Activated T-cell treated with anti-CD3 and anti-CD28 coated beads for 4 hours (primary cell): ENCODE data around the gene ZNF410.
"Not testable (repeated sequence)": the region's sequence is repeated elsewhere in the genome, so short reads cannot be mapped to it uniquely, and the experiment has no call there.

Experiments
- DNase-seq: peaks from one replicate; pipeline ENCODE4 v3.0.0-alpha.2; 2020

ZNF410 gene, protein sequence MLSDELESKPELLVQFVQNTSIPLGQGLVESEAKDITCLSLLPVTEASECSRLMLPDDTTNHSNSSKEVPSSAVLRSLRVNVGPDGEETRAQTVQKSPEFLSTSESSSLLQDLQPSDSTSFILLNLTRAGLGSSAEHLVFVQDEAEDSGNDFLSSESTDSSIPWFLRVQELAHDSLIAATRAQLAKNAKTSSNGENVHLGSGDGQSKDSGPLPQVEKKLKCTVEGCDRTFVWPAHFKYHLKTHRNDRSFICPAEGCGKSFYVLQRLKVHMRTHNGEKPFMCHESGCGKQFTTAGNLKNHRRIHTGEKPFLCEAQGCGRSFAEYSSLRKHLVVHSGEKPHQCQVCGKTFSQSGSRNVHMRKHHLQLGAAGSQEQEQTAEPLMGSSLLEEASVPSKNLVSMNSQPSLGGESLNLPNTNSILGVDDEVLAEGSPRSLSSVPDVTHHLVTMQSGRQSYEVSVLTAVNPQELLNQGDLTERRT

DNA sequence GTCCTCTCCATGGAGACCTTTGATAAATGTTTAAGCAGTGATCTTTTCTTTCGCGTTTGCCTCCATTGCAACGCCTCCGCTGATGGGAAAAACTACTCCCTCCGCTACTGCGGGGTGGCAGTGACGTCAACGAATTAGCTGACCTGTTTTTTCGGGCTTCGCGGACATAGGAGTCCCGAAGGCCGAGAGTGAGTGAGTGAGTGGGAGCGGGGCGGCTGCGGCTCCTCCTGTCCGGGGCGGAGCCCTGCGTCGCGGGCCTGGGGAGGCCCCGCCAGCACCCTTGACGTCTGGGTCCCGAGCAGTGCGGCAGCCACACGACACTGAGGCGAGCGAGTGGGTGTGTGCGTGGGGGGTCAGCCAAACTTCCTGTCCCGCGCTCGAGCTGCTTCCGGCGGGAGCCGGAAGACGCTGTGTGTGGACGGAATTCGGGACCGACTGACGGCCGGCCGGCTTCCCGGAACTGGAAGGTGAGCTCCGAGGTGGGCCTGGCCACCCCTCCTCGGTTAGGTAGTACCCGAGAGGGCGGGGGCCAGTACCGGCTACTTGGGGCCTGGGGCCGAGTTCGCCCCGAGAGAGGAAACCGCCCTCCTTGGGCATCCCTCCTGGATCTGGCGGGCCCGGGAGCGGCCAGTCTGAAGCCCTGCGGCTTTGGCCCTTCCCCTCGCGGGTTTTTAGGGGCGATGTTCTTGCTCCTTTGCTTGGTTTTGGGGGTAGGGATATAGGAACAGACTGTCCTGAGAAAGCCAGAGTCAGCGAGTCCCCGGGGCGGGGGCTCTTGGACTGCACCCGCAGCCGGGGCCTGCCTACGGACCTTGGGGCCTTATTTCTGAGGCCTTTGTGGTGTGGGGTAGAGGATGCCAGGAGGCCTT, at the start of gene ZNF410:
ZNF410 (plus strand) TSS at position 411 of the 869 bp plus-strand sequence. CDS start 5,317 bp downstream, outside the sequence.
- peak; percentile 87 for DNase-seq

DNA sequence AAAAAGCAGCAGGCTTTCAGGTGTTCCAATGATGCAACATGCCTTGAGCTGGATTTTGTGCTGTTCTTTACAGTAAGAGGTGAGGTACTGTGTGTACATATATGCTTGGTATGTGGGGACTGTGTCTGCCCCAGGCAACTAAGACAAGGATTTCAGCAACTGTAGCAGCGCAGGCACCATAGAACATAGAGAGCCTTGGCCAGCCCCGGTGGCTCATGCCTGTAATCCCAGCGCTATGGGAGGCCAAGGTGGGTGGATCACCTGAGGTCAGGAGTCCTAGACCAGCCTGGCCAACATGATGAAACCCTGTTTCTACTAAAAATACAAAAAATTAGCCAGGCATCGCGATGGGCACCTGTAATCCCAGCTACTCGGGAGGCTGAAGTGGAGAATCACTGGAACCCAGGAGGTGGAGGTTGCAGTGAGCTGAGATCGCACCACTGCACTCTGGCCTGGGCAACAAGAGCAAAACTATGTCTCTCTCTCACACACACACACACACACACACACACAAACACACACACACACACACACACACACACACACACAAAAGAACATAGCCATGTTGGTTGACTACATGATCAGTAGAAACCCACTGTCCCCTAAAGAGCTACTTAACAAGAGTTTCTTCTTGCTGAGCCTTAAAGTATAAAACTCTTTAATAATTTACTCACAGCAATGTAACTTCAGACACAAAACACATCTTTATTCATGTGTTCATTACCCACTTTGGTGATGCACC, 48.2 kb upstream of the ZNF410 start:
- not testable (repeated sequence) for DNase-seq

DNA sequence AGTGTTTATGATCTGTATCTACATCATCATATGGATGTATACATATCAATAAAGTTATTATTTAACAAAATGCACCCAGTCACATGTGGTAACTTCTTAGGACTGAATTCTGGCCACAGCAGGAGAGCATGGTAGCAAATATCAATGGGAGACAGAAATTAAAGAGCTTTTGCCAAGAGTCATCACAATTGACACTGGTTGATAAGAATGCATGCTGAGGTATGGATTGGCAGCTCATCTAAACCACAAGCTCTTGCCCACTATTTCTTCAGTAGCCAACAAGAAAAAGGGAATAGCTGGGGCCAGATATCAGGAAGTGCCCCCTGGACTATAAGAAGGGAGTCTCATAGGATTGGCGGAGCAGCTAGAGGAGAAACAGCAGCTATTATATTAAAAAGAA, 44.5 kb upstream of the ZNF410 start:
- DNase-seq, result no peak

DNA sequence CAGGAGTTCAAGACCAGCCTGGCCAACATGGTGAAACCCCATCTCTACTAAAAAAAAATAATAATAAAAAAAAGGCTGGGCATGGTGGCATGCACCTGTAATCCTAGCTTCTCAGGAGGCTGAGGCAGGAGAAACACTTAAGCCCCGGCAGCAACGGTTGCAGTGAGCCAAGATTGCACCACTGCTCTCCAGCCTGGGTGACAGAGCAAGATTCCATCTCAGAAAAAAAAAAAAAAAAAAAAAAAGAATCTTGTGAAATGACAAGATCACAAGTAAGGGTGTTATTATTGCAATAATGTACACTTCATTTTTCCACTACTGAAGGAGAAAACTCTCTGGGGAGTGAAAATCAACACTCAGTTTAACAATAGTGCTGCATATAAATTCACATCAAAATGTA, 43.8 kb upstream of the ZNF410 start:
- no peak for DNase-seq

DNA sequence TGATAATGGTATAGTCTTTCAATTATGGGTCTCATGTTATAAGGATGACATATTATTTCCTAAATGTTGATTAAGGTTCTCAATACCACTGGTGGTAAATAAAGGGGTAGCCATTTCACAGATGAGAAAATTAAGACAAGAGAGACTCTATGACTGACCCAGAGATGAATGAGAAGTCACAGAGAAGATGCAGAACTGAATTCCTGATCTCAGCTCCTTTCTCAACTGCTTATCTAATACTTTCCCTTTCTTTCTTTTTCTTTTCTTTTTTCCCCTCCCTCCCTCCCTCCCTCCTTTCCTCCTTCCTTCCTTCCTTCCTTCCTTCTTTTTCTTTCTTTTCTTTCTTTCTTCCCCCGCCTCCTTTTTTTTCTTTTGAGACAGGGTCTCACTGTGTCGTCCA, 43.4 kb upstream of the ZNF410 start:
- no peak for DNase-seq

DNA sequence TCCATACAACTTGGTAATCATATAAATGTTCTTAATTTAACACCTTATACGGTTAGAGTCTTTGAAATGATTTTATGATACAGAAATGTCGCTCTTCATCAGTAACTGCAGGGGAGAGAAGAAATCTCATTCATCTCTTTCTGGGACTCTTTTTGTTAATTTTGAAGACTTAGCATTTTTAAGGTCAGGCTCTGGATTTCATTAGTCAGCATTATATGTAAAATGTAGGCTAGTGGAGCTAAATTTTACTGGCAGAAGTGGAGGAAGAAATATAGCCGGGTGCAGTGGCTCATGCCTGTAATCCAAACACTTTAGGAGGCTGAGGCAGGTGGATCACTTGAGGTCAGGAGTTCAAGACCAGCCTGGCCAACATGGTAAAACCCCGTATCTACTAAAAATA, 39.7 kb upstream of the ZNF410 start:
- DNase-seq, result no peak

DNA sequence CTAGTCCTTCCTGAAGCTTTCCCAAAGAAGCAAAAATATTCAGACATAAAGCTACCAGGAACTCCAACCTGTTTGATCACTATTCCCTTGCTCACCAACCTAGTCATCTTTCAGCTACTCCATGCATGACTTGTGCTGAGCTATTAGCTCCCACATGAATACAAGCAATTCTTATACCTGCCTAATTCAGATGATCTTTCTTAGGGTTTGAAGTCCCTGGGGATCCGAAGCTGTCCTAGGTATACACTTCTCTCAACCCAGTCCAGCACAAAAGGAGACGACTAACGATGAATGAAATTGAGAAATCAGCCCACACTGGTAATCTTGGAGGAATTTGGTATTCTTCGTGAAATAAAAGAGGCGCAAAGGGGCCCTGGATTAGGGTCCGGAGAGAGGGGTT, 35.7 kb upstream of the ZNF410 start:
- no peak for DNase-seq

DNA sequence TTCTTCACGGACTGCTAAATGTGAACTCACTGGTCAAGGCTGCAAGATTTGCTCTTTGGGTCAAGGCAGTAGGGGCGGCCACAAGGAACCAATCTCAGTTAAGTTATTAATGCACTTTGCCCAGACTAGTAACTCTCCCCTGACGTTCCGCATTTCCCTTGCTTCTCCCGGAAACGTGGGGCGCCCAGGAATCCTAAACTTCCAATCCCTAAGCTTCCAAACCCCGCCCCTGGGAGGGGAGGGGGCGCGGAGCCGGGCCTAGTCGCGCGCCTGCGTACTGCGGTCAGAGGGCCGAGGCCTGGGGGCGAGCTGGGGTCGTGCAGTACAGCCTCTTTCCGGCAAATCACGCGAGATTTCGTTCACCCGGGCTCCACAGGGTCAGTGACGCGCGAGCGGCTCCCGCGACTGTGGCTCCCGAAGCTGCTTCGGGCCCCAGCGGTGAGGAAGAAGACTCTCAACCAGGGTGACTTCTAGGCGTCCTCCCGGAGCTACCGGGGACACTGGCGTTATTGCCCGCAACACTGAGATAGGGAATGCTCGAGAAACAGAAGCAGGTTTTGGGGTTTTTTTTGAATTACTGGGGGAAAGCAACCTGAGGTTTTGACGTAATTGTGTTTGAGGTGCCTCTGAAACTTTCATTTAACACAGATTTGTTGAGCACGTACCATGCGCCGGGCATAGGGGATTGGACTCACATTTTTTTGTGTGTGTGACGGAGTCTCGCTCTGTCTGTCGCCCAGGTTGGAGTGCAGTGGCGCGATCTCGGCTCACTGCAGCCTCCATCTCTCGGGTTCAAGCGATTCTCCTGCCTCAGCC, 34.9 kb upstream of the ZNF410 start, which contains the start of gene PTGR2:
PTGR2 (plus strand) TSS at position 265 of the 816 bp plus-strand sequence. CDS start 7,032 bp downstream, outside the sequence.
- peak; percentile 82 for DNase-seq

DNA sequence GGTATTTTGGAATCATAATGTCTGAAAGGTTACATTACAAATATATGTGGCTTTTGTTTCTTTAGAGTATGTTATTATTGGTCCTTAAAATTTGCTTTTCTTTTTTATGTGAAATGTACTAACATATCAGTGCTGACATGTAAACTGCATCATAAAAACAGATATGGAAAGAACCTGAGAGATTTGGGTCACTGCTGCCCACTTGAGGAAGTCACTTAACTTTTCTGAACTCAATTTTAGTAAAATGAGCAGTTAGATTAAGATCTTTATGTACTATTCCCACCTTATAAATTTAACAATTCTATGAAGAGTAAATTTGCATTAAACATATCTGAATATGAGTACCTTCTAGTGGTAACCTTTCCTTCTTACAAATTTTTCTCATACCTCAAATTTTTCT, 27.5 kb upstream of the ZNF410 start:
- no peak for DNase-seq

DNA sequence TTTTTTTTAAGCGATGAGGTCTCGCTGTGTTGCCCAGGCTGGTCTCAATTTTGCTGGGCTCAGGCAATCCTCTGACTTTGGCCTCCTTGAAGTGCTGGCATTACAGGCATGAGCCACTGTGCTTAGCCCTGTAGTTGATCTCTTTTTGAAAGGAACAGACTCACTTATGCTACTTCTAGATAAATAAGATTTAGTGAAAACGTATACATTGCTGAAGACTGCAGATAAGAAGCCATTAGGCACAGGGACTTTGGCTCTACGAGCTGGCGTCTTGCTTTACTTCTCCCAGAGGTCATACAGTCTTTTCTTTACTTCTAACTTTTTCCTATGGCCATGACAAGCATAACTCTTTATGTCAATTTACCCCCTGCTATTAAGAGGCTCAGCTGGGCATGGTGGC, 25.6 kb upstream of the ZNF410 start:
- DNase-seq, result no peak

DNA sequence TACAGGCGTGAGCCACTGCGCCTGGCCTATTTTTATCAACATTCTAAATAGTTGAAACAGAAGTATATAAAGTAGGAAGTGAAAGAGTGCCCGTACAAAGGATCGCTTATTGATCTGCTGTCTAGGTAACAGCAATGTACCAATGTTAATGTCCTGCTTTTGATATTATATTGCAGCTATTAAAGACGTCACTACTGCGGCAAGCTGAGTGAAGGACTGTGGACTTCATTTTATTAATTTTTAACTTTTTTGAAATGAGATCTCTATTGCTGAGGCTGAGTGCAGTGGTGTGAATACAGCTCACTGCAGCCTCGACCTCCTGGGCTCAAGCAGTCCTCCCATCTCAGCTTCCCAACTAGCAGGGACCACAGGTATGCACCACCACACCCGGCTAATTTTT, 24.2 kb upstream of the ZNF410 start:
- no peak for DNase-seq

DNA sequence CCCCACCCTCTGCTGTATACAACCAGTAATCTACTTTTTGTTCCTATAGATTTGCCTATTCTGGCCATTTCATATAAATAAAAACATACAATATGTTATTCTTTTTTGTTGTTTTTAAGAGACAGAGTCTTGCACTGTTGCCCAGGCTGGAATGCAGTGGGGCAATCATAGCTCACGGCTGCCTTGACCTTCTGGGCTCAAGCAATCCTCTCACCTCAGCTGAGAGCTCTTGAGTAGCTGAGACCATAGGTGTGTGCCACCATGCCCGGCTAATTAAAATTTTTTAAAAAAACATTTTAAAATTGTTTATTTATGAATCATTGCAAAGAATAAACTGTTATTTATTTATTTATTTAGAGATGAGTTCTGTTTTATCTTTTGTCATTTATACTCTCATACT, 23.4 kb upstream of the ZNF410 start:
- no peak for DNase-seq

DNA sequence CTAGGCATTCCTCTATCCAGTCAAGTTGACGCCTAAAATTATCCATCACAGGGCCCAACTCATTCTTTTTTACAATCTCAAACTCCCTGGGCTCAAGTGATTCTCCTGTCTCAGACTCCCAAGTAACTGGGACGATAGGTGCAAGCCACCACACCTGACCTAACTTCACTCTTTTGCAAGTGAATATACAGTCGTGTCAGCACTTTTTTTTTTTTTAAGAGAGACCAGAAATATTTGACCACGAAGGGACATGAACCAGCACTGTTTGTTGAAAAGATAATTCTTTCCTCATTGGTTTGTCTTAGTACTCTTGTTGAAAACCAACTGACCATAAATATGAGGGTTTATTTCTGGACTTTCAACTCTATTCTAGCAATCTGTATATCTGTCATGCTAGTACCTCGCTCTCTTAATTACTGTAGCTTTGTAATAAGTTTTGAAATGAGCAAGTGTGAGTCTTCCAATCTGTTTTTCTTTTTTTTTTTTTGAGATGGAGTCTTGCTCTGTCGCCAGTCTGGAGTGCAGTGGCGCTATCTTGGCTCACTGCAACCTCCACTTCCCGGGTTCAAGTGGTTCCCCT, 21.0 kb upstream of the ZNF410 start:
- DNase-seq, result no peak

DNA sequence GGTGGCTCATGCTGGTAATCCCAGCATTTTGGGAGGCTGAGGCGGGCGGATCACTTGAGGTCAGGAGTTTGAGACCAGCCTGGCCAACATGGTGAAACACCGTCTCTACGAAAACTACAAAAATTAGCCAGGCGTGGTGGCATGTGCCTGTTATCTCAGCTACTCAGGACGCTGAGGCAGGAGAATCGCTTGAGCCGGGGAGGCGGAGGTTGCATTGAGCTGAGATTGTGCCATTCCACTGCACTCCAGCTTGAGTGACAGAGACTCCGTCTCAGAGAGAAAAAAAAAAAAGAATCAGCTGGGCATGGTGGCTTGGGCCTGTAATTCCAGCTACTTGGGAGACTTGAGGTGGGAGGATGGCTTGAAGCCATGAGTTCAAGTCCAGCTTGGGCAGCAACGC, 16.9 kb upstream of the ZNF410 start:
- not testable (repeated sequence) for DNase-seq

DNA sequence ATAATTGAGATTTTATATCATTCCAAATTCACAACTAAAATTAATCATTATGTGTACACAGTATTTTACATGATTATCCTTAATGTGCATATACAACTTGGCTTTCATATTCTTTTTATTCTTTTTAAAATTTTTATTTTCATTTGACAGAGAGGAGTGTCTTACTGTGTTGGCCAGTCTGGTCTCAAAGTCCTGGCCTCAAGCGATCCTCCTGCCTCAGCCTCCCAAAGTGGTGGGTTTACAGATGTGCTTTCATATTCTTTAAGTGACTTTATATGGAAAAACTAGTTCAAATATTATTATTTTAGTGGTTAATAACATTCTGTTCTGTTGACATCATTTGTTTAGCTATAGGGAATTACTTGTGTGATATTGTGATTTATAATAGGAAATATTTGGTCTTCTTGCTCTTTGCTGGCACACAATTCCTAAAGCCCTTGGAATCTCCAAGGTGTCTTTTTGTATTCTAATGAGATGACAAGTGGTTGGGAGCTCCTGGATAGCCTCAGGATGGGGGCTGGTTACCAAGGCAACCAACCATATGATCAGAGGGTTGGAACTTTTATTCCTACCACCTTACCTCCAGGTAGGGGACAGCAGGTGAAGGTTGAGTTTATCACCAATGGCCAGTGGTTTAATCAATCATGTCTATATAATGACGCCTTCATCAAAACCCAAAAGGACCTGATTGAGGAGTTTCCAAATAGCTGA, 16.0 kb upstream of the ZNF410 start:
- DNase-seq, result no peak

DNA sequence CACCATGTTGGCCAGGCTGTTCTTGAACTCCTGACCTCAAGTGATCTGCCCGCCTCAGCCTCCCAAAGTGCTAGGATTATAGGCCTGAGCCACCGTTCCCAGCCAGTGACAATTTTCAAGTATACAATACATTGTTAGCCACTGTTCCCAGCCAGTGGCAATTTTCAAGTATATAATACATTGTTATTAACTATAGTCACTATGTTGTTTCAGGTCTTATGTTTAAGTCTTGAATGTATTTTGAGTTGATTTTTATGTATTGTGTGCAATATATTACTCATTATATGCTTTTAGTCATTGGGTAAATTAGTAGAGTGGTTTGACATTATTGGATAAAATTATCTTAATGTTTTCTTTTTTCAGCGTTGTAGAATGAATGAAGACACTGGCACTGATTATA, 13.0 kb upstream of the ZNF410 start:
- DNase-seq, result no peak

DNA sequence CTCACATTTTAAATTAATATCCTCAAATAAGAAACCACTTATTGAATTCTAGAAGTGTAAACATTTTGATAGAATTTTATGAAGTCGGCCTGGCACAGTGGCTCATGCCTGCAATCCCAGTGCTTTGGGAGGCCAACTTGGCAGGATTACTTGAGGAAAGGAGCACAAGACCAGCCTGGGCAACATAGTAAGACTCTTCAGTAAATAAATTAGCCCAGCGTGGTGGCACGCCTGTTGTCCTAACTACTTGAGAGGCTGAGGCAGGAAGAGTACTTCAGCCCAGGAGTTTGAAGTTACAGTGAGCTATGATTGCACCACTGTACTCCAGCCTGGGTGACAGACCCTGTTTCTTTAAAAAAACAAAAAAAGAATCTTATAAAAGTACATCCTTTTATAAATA, 8.9 kb upstream of the ZNF410 start:
- DNase-seq, result no peak

DNA sequence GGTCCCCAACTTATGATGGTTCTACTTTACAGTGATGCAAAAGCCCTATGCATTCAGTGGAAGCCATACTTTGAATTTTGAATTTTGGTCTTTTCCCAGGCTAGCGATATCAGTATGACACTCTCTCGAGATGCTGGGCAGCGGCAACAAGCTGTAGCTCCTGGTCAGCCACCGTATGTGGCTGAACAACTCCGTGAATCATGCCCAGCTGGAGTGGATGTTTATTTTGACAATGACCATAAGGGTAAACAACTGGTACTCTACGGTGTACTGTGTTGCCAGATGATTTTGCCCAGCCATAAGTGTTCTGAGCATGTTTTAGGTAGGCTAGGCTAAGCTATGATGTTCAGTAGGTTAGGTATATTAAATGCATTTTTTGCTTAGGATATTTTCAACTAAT, 8.2 kb upstream of the ZNF410 start:
- DNase-seq, result no peak

DNA sequence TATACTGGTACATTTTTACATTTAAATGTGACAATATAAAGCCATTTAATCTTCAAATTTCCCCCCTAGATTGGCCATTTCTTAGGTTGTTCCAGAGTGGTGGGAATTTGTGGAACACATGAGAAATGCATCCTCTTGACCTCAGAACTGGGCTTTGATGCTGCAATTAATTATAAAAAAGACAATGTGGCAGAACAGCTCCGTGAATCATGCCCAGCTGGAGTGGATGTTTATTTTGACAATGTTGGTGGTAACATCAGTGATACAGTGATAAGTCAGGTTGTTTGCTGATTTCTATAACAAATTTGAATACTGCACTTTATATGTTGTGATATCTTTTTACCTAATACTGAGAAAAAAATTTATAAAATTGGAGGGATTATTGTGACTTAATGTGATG, 7.6 kb upstream of the ZNF410 start:
- DNase-seq, result no peak

DNA sequence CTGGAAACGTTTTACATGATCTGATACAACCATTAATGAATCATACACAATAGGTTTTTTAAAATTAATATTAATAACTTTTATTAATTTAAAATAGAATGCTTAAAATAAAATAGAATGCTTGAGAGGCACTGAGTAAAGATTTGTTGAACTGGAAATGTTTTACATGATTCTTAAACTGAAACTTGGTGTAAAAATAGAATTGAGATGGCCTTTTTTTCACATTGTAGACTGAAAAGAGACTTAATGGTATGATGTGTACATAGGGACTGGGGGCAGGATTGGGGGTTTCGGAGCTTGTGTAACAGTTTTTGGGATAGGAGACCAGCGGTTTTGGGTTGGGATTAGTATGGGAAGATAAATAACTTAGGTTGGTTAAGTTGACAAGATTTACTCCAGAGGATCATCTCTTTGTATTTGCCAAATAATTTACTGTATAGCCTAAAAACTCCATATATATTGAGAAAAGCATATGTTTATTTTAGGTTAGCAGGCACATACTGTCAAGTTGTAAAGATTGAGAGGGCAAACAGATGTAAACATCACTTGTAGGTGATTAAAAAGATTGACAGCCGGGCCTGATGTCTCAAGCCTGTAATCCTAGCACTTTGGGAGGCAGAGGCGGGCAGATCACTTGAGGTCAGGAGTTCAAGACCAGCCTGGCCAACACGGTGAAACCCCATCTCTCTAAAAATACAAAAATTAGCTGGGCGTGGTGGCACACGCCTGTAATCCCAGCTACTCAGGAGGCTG, 2.0 kb upstream of the ZNF410 start:
- no peak for DNase-seq

DNA sequence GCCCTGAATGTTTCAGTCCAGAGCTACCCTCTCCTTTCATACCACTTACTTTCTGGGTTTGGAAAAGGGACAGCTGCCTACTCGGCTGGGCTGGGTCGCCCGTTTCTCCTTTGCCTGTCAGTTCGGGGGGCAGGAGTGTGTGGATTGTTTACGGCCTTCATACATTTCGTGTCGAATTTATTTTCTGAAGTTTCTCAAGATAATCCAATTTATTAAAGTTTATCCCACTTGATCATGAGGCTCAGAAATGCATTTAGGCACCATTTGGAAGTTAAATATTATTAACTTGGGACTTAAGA, 608 bp downstream of the ZNF410 start:
- no peak for DNase-seq
